ENCODE results near the gene BSDC1. TPM values are rescaled to one million over a fixed set of nuclear protein-coding genes. Genes with fewer than 3 reads are reported as not detected.

Gene BSDC1
- polyA plus RNA-seq, 1 of the 3 experiments (the other 2 are of a cell fraction) = 51.0 TPM

DNA sequence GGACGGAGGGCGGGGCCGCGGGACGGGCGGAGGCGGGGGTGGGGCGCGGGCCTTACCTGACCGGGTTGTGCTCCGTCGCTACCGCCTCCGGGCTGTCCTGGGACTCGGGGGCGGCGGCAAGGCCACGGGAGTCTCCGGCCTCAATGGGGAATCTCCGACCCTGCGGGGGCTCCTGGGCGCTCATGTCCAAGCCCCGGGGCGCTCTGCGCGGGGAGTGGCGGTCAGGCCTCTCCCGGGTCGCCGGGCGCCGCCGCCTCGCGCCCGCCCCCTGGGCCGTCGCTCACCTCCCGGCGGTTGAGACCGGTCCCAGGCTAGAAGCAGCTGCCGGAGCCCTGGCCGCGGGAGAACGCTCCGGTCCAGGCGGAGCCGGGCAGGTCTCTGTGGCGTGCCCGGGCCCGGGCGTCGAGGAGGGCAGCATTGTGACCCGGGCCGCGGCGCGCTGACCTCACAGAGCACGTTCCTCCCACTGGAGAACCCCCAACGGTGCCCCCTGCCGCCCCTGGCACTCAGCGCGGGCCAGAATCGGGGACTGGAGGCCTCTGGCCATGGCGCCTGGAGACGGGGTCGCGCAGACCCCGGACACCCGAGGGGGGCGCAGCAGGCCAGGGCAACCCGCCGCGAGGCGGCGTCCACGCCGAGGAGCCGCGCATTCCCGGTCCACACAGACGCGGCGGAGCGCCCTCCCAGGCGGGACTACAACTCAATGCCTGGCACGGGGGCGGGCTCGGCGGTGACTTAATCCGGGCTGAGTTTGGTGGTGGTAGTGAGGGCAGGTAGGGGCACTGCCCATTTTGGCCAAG is 32.4 kb downstream of the BSDC1 start:
- 56% methylated on average over 38 of the region's 91 CpGs for WGBS (ENCODE audit: low lambda C conversion rate)
- no peak overlapping the region for H3K9ac ChIP-seq
- no peaks in the 10 kb centered on the region for H3K9me3 ChIP-seq
- DNase-seq = peak; percentile 63
- no peaks in the 10 kb centered on the region for H3K27me3 ChIP-seq (ENCODE audit: insufficient read depth)
- ChIA-PET CTCF (interaction anchor here (0.8 kb wide), 1 partner anchor 8 kb away, joined by 4 read pairs; no protein-coding TSS in a partner anchor), POLR2A (no interaction called here)
- peaks cover 10% of the 10 kb centered on the region for H3F3A ChIP-seq (replicated peaks; ENCODE audit: insufficient read depth)
- no peak overlapping the region for H3K27ac ChIP-seq (ENCODE audit: low read depth in 2 of 2, low read length in 1 of 2)
- H3K36me3 ChIP-seq (replicated peaks in 1 of 2; ENCODE audit: control insufficient read depth in 1 of 2, insufficient read depth in 2 of 2, low read length in 1 of 2) = peaks cover 0 to 32% of the 10 kb centered on the region in 2 experiments
- TF ChIP-seq MEF2A (IDR thresholded peaks at IDR 0.05; ENCODE audit: borderline replicate concordance, low read depth) (no peak), NRF1 (IDR thresholded peaks at IDR 0.05; ENCODE audit: low read depth, low read length) (no peak), RAD21 (IDR thresholded peaks at IDR 0.05; ENCODE audit: low read length) (no peak), JUND (IDR thresholded peaks at IDR 0.05) (no peak), EP300 (IDR thresholded peaks at IDR 0.05; ENCODE audit: borderline replicate concordance in 1 of 2, low read depth in 1 of 2, low read length in 1 of 2) (no peak), MXI1 (IDR thresholded peaks at IDR 0.05; ENCODE audit: low read depth, low read length) (no peak), YY1 (IDR thresholded peaks at IDR 0.05; ENCODE audit: low read depth) (no peak), ELF1 (IDR thresholded peaks at IDR 0.05) (no peak), RFX5 (IDR thresholded peaks at IDR 0.05; ENCODE audit: low read length) (no peak), POLR2AphosphoS5 (IDR thresholded peaks at IDR 0.05; ENCODE audit: low read depth, low read length) (no peak; the same call in 1 of the 2 replicates), GABPA (IDR thresholded peaks at IDR 0.05; ENCODE audit: low read depth) (no peak), USF2 (IDR thresholded peaks at IDR 0.05; ENCODE audit: borderline replicate concordance, low read depth, low read length) (no peak), NFIC (IDR thresholded peaks at IDR 0.05; ENCODE audit: borderline replicate concordance) (no peak), FOSL2 (IDR thresholded peaks at IDR 0.05; ENCODE audit: borderline replicate concordance, low read depth) (no peak)
- TF ChIP-seq, protein P1, sequence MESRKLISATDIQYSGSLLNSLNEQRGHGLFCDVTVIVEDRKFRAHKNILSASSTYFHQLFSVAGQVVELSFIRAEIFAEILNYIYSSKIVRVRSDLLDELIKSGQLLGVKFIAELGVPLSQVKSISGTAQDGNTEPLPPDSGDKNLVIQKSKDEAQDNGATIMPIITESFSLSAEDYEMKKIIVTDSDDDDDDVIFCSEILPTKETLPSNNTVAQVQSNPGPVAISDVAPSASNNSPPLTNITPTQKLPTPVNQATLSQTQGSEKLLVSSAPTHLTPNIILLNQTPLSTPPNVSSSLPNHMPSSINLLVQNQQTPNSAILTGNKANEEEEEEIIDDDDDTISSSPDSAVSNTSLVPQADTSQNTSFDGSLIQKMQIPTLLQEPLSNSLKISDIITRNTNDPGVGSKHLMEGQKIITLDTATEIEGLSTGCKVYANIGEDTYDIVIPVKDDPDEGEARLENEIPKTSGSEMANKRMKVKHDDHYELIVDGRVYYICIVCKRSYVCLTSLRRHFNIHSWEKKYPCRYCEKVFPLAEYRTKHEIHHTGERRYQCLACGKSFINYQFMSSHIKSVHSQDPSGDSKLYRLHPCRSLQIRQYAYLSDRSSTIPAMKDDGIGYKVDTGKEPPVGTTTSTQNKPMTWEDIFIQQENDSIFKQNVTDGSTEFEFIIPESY (IDR thresholded peaks at IDR 0.05; ENCODE audit: borderline replicate concordance, low read depth) = no peak
- no peak overlapping the region for H2AFZ ChIP-seq (ENCODE audit: low read depth)
- H3K79me2 ChIP-seq (ENCODE audit: insufficient read depth) = no peaks in the 10 kb centered on the region
- no peak overlapping the region for H3K4me2 ChIP-seq
- no peak overlapping the region for H3K4me3 ChIP-seq (ENCODE audit: low read depth in 2 of 2, low read length in 1 of 2)
- no peaks in the 10 kb centered on the region; a peak in 1 of 4 replicates for H3K4me1 ChIP-seq (ENCODE audit: control insufficient read depth in 1 of 2, insufficient read depth in 2 of 2, low read depth in 1 of 2, low read length in 1 of 2)
- H3K9me2 ChIP-seq = no peaks in the 10 kb centered on the region
- no peaks in the 10 kb centered on the region for H4K20me1 ChIP-seq (ENCODE audit: insufficient read depth)

DNA sequence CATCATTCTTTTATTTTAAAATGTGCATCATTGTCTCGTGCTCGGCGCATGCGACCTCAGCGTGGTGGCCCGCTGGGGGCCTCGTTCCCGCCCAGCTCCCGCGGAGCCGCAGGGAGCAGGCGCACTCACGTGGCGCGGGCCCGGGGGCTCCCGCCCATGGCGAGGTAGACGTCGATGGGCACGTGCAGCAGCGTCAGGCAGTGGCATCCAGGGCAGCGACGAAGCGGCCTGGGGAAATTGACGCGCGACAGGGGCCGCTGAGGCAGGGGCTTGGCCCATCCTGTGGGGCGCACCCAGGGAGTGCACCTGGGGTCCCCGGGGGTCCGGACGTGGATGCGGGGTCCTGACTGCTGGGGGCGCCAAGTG is 33.0 kb downstream of the BSDC1 start:
- H3K36me3 ChIP-seq (replicated peaks in 1 of 2; ENCODE audit: control insufficient read depth in 1 of 2, insufficient read depth in 2 of 2, low read length in 1 of 2) = peaks cover 0 to 26% of the 10 kb centered on the region in 2 experiments
- H4K20me1 ChIP-seq (ENCODE audit: insufficient read depth) = no peaks in the 10 kb centered on the region
- DNase-seq = no peak
- peaks cover 14% of the 10 kb centered on the region for H3F3A ChIP-seq (replicated peaks; ENCODE audit: insufficient read depth)
- no peaks in the 10 kb centered on the region for H3K79me2 ChIP-seq (ENCODE audit: insufficient read depth)
- CTCF ChIA-PET = no interaction called here
- H2AFZ ChIP-seq (ENCODE audit: low read depth) = no peak overlapping the region
- no peaks in the 10 kb centered on the region for H3K9me3 ChIP-seq
- no peaks in the 10 kb centered on the region for H3K9me2 ChIP-seq
- H3K4me2 ChIP-seq = no peak overlapping the region
- H3K27me3 ChIP-seq (ENCODE audit: insufficient read depth) = no peaks in the 10 kb centered on the region
- no peak overlapping the region for H3K27ac ChIP-seq (ENCODE audit: low read depth in 2 of 2, low read length in 1 of 2)
- H3K4me1 ChIP-seq (ENCODE audit: control insufficient read depth in 1 of 2, insufficient read depth in 2 of 2, low read depth in 1 of 2, low read length in 1 of 2) = no peaks in the 10 kb centered on the region; a peak in 1 of 4 replicates
- 98% methylated on average over 25 of the region's 35 CpGs for WGBS (ENCODE audit: low lambda C conversion rate)
- POLR2A ChIA-PET = no interaction called here
- H3K9ac ChIP-seq = no peak overlapping the region
- TF ChIP-seq USF2 (IDR thresholded peaks at IDR 0.05; ENCODE audit: borderline replicate concordance, low read depth, low read length) = no peak
- TF ChIP-seq TAF1 (IDR thresholded peaks at IDR 0.05; ENCODE audit: borderline replicate concordance, low read depth, low read length) = no peak
- H3K4me3 ChIP-seq (ENCODE audit: low read depth in 2 of 2, low read length in 1 of 2) = no peak overlapping the region

Measured in SK-N-SH (cell line).